Loucy (cell line): ENCODE data around the gene AMDHD1.

ENCODE experiments used
- CTCF ChIP-seq: fragments of 200-600 bp; sonication (generic); conservative IDR thresholded peaks from 2 replicates; pipeline ENCODE4 v1.5.1; 2014; ENCODE audit warnings: mild to moderate bottlenecking, antibody characterized with exemption, low read length
- EZH2phosphoT487 ChIP-seq: fragments of 200-600 bp; IDR thresholded peaks from 2 replicates; pipeline ENCODE4 v1.6.1; 2018; ENCODE audit warnings: antibody characterized with exemption, mild to moderate bottlenecking, moderate library complexity, borderline replicate concordance

- TF ChIP-seq CTCF (no peak), EZH2phosphoT487 (no peak)
Measured at GRCh38 chr12:95966287-95966870, 23.2 kb downstream of the AMDHD1 start.
